IMR-90 (cell line): ENCODE results near the gene P2RY10. TPM values are rescaled to one million over a fixed set of nuclear protein-coding genes. Genes with fewer than 3 reads are reported as not detected.

Source experiments
- ATAC-seq: fragments of 200-7000 bp; cut with Tn5 transposase; 2 replicates; pipeline ENCODE4 v1.9.1; 2020; ENCODE audit warnings: low read depth, mild to moderate bottlenecking, moderate library complexity
- BruUV-seq: library from RNA; stranded (reverse); fragments of 400-500 nt; replicated peaks from 2 replicates; lab custom pipeline; 2021; lab: Mats Ljungman, UMichigan
- CTCF ChIA-PET: fragments of 300-600 bp; formaldehyde crosslinking; extraction: SDS; loops from one replicate; lab custom pipeline; 2021; ENCODE audit warnings: antibody characterized with exemption; lab: Yijun Ruan, JAX
- POLR2A ChIA-PET: fragments of 300-600 bp; sonication (Branson Sonifier 250); formaldehyde crosslinking; loops from one replicate; lab custom pipeline; 2022; ENCODE audit warnings: antibody characterized with exemption; ENCODE audit not compliant: unreplicated experiment; lab: Charles Lee
- DNase-seq: peaks from one replicate; pipeline ENCODE4 v3.0.0; 2013
- H2AFZ ChIP-seq: replicated peaks from 2 replicates; pipeline ENCODE3; 2013; ENCODE audit warnings: low read length, mild to moderate bottlenecking; ENCODE audit not compliant: poor library complexity
- H2AK5ac ChIP-seq: 2 replicates; pipeline ENCODE4 v1.6.1; 2013; ENCODE audit warnings: low read depth, low read length, inconsistent platforms
- H2AK9ac ChIP-seq: replicated peaks from 2 replicates; pipeline ENCODE3; 2013; ENCODE audit warnings: mild to moderate bottlenecking, low read depth, low read length, moderate library complexity; ENCODE audit not compliant: poor library complexity
- H2BK120ac ChIP-seq: 2 replicates; pipeline ENCODE4 v1.6.1; 2013; ENCODE audit warnings: low read depth, low read length, inconsistent platforms
- H2BK15ac ChIP-seq: 3 replicates; pipeline ENCODE4 v1.6.1; 2013; ENCODE audit warnings: low read depth, low read length, inconsistent platforms
- H2BK20ac ChIP-seq: 2 replicates; pipeline ENCODE4 v1.6.1; 2013; ENCODE audit warnings: low read depth, mild to moderate bottlenecking, inconsistent platforms, low read length, moderate library complexity
- H2BK5ac ChIP-seq: 2 replicates; pipeline ENCODE4 v1.6.1; 2013; ENCODE audit warnings: mild to moderate bottlenecking, low read depth, low read length, inconsistent platforms; ENCODE audit not compliant: poor library complexity, severe bottlenecking
- H3K14ac ChIP-seq: replicated peaks from 2 replicates; pipeline ENCODE4 v1.6.1; 2013; ENCODE audit warnings: low read depth, low read length, inconsistent platforms
- H3K18ac ChIP-seq: 2 replicates; pipeline ENCODE4 v1.6.1; 2013; ENCODE audit warnings: low read depth, low read length, control low read depth
- H3K23ac ChIP-seq: 2 replicates; pipeline ENCODE4 v1.6.1; 2013; ENCODE audit warnings: low read depth, low read length, inconsistent platforms
- H3K27ac ChIP-seq: 2 replicates; pipeline ENCODE4 v1.5.1; 2013; ENCODE audit warnings: mild to moderate bottlenecking, control low read depth, low read length; ENCODE audit not compliant: insufficient read depth
- H3K27me3 ChIP-seq: 2 replicates; pipeline ENCODE4 v1.6.1; 2013; ENCODE audit warnings: low read length; ENCODE audit not compliant: control insufficient read depth, insufficient read depth
- H3K36me3 ChIP-seq: 2 replicates; pipeline ENCODE4 v1.6.1; 2013; ENCODE audit warnings: low read length, mixed read lengths; ENCODE audit not compliant: control insufficient read depth, insufficient read depth
- H3K4ac ChIP-seq: 2 replicates; pipeline ENCODE4 v1.6.1; 2013; ENCODE audit warnings: low read depth, low read length, inconsistent platforms
- H3K4me1 ChIP-seq: 2 replicates; pipeline ENCODE4 v1.6.1; 2013; ENCODE audit warnings: low read length, mixed read lengths; ENCODE audit not compliant: control insufficient read depth, insufficient read depth
- H3K4me2 ChIP-seq: 2 replicates; pipeline ENCODE4 v1.6.1; 2013; ENCODE audit warnings: low read depth, mild to moderate bottlenecking, control low read depth, low read length, moderate library complexity
- H3K4me3 ChIP-seq: 2 replicates; pipeline ENCODE4 v1.5.1; 2013; ENCODE audit warnings: low read depth, mild to moderate bottlenecking, control low read depth, low read length, moderate library complexity; ENCODE audit not compliant: insufficient read depth
- H3K56ac ChIP-seq: 2 replicates; pipeline ENCODE4 v1.6.1; 2013; ENCODE audit warnings: low read length, inconsistent platforms; ENCODE audit not compliant: insufficient read depth; ENCODE audit errors: extremely low read depth
- H3K79me1 ChIP-seq, 2 experiments: 2 replicates each; pipeline ENCODE4 v1.6.1; 2013; ENCODE audit warnings: low read length in 2 of 2, inconsistent platforms in 1 of 2, low read depth in 1 of 2
- H3K9ac ChIP-seq: 2 replicates; pipeline ENCODE4 v1.6.1; 2013; ENCODE audit warnings: low read depth, low read length, control low read depth
- H3K9me1 ChIP-seq: 2 replicates; pipeline ENCODE4 v1.6.1; 2013; ENCODE audit warnings: low read length, inconsistent platforms; ENCODE audit not compliant: insufficient read depth
- H3K9me3 ChIP-seq: 2 replicates; pipeline ENCODE4 v1.6.1; 2013; ENCODE audit warnings: low read length; ENCODE audit not compliant: control insufficient read depth, insufficient read depth
- H4K20me1 ChIP-seq: 2 replicates; pipeline ENCODE4 v1.6.1; 2013; ENCODE audit warnings: low read length, inconsistent platforms; ENCODE audit not compliant: insufficient read depth
- H4K5ac ChIP-seq: 2 replicates; pipeline ENCODE4 v1.6.1; 2013; ENCODE audit warnings: mild to moderate bottlenecking, low read depth, low read length, control low read depth
- H4K8ac ChIP-seq, 2 experiments: 2 replicates each; pipeline ENCODE4 v1.6.1; 2013; ENCODE audit warnings: low read depth in 2 of 2, low read length in 2 of 2, control low read depth in 1 of 2, inconsistent platforms in 1 of 2
- H4K91ac ChIP-seq: 2 replicates; pipeline ENCODE4 v1.6.1; 2013; ENCODE audit warnings: low read depth, low read length, inconsistent platforms; ENCODE audit not compliant: insufficient read depth
- BHLHE40 ChIP-seq: fragments of 150-350 bp; IDR thresholded peaks from 2 replicates; pipeline ENCODE4 v1.6.1; 2016; ENCODE audit warnings: mild to moderate bottlenecking, low read depth, low read length
- CEBPB ChIP-seq: IDR thresholded peaks from 2 replicates; pipeline ENCODE4 v1.6.1; 2012; ENCODE audit warnings: low read depth, low read length, improper control_type of control experiment
- CHD1 ChIP-seq: IDR thresholded peaks from 2 replicates; pipeline ENCODE4 v1.6.1; 2012; ENCODE audit warnings: low read depth, low read length, improper control_type of control experiment
- CTCF ChIP-seq: conservative IDR thresholded peaks from 2 replicates; pipeline ENCODE4 v1.5.1; 2012; ENCODE audit warnings: mild to moderate bottlenecking, low read depth, low read length, improper control_type of control experiment
- ELK1 ChIP-seq: fragments of 150-350 bp; IDR thresholded peaks from 2 replicates; pipeline ENCODE4 v1.6.1; 2016; ENCODE audit warnings: low read depth, mild to moderate bottlenecking, low read length, moderate library complexity, borderline replicate concordance
- FOS ChIP-seq: fragments of 150-350 bp; IDR thresholded peaks from 2 replicates; pipeline ENCODE4 v1.6.1; 2016; ENCODE audit warnings: low read depth, low read length
- MAFK ChIP-seq: IDR thresholded peaks from 2 replicates; pipeline ENCODE4 v1.6.1; 2012; ENCODE audit warnings: low read depth, low read length, improper control_type of control experiment
- MAZ ChIP-seq: IDR thresholded peaks from 2 replicates; pipeline ENCODE4 v1.6.1; 2012; ENCODE audit warnings: low read depth, mild to moderate bottlenecking, low read length, improper control_type of control experiment, moderate library complexity, borderline replicate concordance
- NFE2L2 ChIP-seq: fragments of 150-350 bp; IDR thresholded peaks from 2 replicates; pipeline ENCODE4 v1.6.1; 2016; ENCODE audit warnings: low read depth, mild to moderate bottlenecking, low read length
- POLR2A ChIP-seq: IDR thresholded peaks from 2 replicates; pipeline ENCODE4 v1.6.1; 2012; ENCODE audit warnings: mild to moderate bottlenecking, low read depth, low read length
- RAD21 ChIP-seq: IDR thresholded peaks from 2 replicates; pipeline ENCODE4 v1.6.1; 2012; ENCODE audit warnings: low read length, improper control_type of control experiment
- RCOR1 ChIP-seq: IDR thresholded peaks from 2 replicates; pipeline ENCODE4 v1.6.1; 2012; ENCODE audit warnings: mild to moderate bottlenecking, low read length, improper control_type of control experiment; ENCODE audit not compliant: insufficient replicate concordance
- SMC3 ChIP-seq: fragments of 150-350 bp; IDR thresholded peaks from 2 replicates; pipeline ENCODE4 v1.6.1; 2016; ENCODE audit warnings: low read depth, mild to moderate bottlenecking, antibody characterized with exemption, low read length, moderate library complexity
- USF2 ChIP-seq: fragments of 150-350 bp; IDR thresholded peaks from 2 replicates; pipeline ENCODE4 v1.6.1; 2017; ENCODE audit warnings: mild to moderate bottlenecking, antibody characterized with exemption, low read length, low read depth
- WGBS, 2 experiments: methylation state at CpG; one replicate each; pipeline versions ENCODE4 v1.1.5 to v1.1.7; 2013; ENCODE audit warnings: missing lambda C conversion rate in 2 of 2; ENCODE audit not compliant: insufficient read length in 1 of 2; ENCODE audit errors: extremely low coverage in 2 of 2; 5-methylcytosine and 5-hydroxymethylcytosine counted together
- dilution Hi-C: fragments of 300-500 bp; cut with HindIII; formaldehyde crosslinking; loops from one replicate; pipeline ENCODE4 v1.14.3; 2018; ENCODE audit warnings: low sequenced_read_pairs; ENCODE audit not compliant: unreplicated experiment
- in situ Hi-C: fragments of 300-500 bp; cut with MboI; formaldehyde crosslinking; loops from 3 replicates; pipeline ENCODE4 v1.14.3; 2019; ENCODE audit warnings: low sequenced_read_pairs, inconsistent platforms, mixed read lengths
- intact Hi-C: fragments of 100-400 bp; cut with micrococcal nuclease; formaldehyde crosslinking; loops from 2 replicates; pipeline ENCODE4 v1.10.0; 2022
- polyA plus RNA-seq, 3 experiments: library from polyadenylated mRNA; depleted of rRNA; stranded (reverse); fragments of >200 nt; gene quantifications; 2 replicates each; pipeline ENCODE4 v1.2.3, GENCODE V29; 2012; ENCODE audit warnings: low replicate concordance in 1 of 3
- total RNA-seq: library from RNA; depleted of rRNA; stranded (reverse); fragments of >200 nt; gene quantifications from 2 replicates; pipeline ENCODE4 v1.2.3, GENCODE V29; 2012

Gene P2RY10
- total and polyA plus RNA-seq, 2 of the 4 experiments (the other 2 are of a cell fraction) = not detected

- Histone ChIP-seq H4K5ac (no peak overlapping the region), H3K9ac (no peak overlapping the region), H3K79me1 (no peaks in the 10 kb centered on the region), H2AK5ac (no peak overlapping the region), H3K4me3 (no peak overlapping the region), H3K4ac (no peak overlapping the region), H3K9me3 (0 out of 2 replicates have a peak, but pooled peaks cover 1% of the 10 kb centered on the region), H2AFZ (no peak overlapping the region), H2BK20ac (no peak overlapping the region), H4K8ac (no peak overlapping the region), H3K56ac (no peak overlapping the region), H2BK120ac (no peak overlapping the region), H3K23ac (no peak overlapping the region), H3K27ac (no peak overlapping the region), H3K4me1 (no peaks in the 10 kb centered on the region), H2BK15ac (no peak overlapping the region), H2AK9ac (no peak overlapping the region), H3K9me1 (no peaks in the 10 kb centered on the region), H3K14ac (no peak overlapping the region), H3K36me3 (no peaks in the 10 kb centered on the region), H3K4me2 (no peak overlapping the region), H4K20me1 (no peaks in the 10 kb centered on the region), H3K18ac (no peak overlapping the region), H2BK5ac (no peak overlapping the region), H3K27me3 (no peaks in the 10 kb centered on the region), H4K91ac (no peak overlapping the region)
- in situ Hi-C loops = no loop called here
- BruUV-seq = no TSS peak
- CTCF ChIA-PET = no interaction called here
- dilution Hi-C loops = no loop called here
- ATAC-seq (no peak), DNase-seq (no peak)
- intact Hi-C loops = no loop called here
- POLR2A ChIA-PET = no interaction called here
- WGBS, 2 experiments = no CpG with 5 or more reads among the region's 3 CpGs
- TF ChIP-seq NFE2L2 (no peak), CEBPB (no peak), CTCF (no peak), USF2 (no peak), POLR2A (no peak), ELK1 (no peak), RAD21 (no peak), RCOR1 (no peak), BHLHE40 (no peak), FOS (no peak), MAFK (no peak), SMC3 (no peak), CHD1 (no peak), MAZ (no peak)
Measured at GRCh38 chrX:78964598-78964997, 19.4 kb downstream of the P2RY10 start.
